ENCODE measurements around the gene PIK3R1.

PIK3R1 gene

DNA sequence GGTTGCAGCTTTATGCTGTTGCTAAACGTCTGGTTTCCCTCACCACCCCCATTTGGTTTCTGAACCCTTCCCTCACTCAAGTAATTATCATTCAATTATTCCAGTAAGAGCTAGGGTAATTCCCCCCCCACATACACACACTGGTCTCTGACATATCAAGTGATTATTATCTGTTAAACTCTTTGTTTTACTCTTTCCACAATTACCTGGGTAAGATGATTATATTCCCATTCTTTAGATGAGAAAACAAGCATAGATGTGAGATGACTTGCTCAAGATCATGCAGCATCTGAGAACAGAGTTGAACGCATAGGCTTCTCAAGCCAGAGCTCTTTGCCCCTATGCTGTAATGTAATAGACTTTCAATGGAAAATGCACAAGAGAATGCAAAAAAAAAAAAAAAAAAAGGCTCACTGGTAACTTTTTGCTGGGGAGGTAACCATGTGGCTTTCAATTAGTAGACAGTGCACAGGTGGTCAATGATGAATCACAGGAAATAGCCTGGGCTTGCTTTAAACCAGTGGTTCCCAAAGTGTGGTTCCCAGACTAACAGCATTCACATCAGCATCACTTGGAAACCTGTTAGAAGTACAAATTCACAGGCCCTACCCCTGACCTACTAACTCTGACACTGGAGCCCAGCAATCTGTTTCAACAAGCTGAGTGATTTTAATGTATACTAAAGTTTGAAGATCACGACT, 87.6 kb downstream of the PIK3R1 start:
- DNase-seq, result peak; percentile 27

DNA sequence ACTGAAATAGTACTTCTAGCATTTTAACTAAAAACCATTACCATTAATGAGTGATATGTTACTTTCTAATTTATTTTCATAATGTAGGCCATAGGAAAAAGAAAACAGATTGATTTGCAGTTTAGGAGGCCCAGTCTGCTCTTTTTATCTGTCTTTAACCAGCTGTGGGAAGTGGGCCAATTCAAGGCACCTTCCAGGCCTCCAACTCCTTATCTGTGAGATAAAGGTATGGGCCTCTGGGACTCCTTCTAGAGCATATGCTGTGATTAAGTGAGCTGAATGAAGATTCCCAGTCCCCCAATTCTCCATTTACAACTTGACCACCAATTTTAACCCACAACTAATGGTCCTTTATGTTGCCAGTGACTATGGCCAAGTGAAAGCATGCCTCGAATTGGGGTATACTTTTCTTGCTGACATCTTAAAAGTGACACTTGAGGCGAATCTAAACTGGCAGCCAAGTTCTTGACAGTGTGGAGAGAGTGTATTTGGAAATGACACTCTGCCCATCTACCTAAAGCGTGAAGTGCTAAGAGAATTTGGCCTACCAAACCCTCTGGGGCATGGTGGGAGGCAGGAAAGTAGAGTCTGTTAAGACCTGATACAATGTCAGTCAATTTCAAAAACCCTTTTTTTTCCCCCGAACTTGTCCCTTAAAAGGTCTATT, 88.3 kb downstream of the PIK3R1 start:
- DNase-seq, result no peak

DNA sequence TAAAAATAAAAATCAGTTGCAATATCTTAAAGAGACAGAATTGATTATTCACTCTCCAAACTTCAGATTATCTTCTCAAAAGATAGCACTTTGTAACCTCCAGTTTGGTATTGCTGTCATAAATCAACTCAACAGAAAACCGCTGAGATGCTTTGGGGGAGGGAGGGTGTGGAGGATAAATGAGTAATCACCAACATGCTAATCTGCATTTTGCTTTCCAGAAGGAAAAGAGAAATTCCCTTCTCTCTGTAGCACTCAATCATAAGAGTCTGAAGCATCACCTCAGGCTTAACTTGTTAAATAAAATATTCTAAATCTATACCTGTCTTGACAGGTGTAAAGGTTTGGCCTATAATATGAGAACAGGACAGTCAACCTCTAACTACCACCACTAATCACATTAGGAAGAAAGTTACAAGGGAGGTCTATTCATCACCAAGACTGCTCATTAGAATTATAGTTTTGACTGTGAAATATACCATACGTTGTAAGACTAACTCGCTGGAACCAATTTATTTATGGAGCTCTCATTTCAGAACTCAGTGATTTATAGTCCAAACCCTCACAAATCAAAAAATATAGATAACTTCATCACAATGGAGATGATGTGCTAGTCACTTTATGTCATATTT, 89.0 kb downstream of the PIK3R1 start:
- no peak for DNase-seq

DNA sequence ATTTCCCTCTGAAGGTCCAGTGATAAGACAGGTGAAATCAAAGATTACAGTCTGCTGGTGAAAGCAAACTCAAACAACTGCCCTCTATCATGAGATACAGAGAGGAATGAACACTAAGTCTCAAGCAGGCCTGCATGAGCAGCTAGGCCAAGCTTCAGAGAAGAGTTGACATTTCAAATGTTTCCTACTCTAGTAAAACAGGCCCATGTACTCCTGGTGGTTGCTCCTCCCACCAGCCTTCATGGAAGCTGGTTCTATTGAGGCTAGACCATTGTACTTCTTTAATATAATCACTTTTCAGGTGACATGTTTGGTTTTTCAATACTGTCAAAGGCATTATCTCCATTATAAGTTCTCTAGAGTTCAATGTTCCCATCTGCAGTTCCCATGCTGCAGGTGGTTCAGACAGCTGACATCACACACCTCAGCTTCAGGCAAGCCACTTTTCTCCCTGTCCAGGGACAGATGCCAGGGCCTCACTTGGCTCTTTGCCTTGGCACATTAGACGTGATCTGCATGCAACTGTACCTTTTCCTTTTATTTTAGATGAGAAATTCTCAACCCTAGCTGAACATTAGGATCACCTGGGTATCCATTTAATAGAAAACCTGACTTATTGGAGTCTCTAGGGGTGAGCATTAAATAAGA, 89.8 kb downstream of the PIK3R1 start:
- DNase-seq, result no peak

DNA sequence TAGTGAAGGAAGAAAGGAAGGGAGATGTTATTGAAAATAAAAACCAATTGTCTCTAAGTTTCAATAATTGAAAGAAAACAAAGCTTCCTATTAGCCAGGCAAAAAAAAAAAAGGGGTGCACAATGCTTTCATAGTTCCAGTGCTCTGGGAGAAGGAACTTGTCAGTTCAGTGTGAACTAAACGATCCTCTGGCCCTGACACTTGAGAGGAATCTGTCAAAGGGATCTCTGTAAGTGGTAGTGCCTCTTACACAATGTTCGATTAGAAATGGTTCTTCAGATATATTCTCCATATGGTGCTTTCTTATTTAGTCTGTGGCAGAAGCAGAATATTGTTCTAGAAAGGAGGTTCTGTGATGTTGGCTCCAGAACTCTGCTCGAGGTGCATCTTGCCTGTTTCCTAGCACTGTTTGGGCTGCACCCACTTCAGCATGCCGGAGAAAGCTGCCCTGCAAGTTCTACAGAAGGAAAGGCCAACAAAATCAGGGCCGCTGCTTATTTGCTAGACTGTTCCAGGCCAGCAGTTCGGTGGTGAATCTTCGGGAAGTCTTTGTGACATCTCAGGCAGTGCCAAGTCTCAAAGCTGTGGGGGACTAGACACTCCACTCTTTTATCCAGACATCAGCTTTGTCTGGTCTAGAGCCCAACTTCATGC, 90.9 kb downstream of the PIK3R1 start:
- DNase-seq, result no peak

DNA sequence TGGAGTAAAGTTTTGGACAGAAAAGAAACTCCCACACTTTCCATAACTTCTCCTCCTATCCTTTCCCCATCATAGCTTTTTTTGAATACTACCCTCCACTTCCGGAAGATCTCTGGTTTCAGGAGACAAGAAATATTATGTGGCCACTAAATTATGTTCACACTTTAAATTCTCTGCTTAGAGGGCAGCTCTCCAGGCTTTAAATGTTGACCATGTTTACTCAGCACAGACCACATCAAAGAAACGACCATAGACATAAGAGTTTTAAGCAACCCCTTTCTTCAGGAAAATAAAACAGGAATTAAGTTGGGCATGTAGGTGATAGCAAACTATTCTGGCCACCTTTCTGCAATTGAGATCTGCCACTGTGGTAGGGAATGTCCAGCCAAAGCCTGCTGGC, 97.8 kb downstream of the PIK3R1 start:
- DNase-seq, result no peak

DNA sequence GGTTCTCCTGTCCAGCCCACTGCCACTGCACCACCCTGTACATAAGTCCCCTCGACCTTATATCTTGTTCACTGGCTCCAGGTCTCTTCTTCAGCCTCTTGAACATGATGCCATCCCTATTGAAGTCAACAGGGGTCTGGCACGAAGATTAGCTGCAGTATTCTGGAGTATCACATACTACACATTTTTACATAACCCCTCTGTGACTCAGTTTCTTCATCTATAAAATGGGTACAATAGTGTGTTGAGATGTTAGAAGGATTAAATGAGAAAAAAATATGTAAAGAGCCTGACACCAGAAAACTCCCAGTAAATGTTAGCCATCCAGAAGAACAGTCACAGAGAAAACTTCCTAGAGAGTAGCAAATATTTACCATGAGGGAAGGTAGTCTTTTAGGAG, 98.9 kb downstream of the PIK3R1 start:
- DNase-seq, result no peak

DNA sequence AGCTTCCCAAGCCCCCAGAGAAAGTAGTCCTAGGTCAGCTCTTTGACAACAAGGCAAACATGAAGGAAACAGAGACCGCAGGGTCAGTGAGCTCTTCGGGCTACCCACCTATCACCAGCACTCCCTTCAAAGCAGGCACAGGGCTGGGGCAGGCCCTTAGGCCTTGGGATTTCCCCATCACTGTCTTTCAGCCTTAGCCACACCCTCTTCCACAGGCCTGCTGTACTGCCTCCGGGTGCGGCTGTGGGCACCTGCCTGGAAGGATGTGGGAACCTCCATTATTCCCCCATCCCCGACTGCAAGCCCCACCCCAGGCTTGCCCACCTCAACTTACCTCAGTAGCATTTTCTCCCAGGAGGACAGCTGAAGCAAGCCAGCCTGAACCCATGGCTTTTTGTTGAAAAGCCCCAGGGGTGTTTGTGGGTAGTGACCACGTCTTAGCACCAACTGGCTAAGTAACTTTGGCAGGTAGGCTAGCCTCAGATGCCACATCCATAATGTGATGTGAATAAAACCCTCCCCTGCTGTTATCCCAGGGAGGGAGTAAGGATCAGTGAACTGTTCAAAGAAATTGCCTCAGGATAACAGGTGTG, 100.2 kb downstream of the PIK3R1 start:
- DNase-seq, result peak; percentile 49

DNA sequence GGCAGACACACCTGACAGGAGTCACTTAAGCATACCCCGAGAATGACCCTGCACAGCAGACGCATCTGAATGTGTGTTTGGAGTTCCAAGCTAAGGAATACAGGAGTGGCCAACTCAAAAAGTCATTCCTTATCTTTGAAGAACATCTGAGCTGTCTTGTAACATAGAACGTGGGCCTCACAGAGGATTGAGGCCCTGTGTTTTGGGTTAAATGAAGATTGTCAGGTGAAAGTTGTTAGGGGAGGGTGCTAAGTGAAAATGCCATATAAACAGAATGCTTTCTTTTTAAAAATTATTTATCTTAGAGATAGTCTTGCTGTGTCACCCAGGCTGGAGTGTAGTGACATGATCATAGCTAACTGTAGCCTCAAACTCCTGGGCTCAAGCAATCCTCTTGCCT, 100.9 kb downstream of the PIK3R1 start:
- no peak for DNase-seq

DNA sequence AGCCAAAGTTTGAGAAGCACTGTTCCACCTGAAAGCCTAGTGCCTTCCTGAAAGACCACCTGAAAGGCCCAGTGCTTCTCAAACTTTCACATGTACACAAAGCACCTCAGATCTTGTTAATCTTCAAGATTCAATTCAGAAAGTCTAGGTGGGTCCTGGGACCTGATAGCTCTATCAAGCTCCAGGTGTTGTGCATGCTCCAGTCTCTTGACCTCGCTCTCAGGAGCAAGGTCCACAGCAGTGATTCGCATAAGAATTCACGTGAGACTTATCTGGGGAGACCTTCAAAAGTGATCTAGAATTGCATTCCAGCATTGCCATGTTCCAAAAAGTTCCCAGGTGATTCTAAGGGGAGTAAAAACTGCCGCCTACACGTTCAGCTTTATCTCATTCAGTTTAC, 102.1 kb downstream of the PIK3R1 start:
- DNase-seq, result no peak

DNA sequence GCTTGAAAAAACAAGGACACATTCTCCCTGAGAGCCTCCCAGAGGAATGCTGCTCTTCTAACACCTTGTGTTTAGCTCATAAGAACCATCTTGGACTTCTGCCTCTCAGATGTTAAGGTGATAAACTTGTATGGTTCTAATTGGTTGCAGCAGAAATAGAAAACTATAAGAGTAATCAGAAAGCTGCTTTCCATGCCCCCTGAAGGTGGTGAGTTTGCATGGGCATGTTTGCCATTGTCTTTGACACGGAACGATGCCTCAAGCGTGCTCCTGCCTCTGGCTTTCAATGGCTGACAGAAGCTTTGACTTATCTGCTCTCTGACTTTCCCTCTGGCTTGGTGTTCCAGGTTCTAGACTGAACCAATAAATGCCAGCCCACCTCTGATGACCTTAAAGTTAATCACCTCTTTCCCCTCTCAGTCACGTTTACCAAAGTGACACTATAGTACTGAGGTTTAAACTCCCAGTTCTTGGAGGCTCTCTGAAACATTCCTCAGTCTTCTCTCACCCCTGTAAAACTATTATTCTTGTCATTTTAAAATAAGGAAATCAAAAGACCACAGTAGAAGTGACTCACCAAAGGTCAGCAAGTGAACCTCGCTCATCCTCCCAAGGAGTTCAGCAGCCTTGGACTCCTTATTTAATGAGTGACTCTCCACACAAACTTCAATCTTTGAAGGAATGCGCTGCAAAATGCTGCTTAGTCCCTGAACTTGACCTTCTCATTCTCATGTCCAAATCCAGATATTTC, 103.6 kb downstream of the PIK3R1 start:
- no peak for DNase-seq

DNA sequence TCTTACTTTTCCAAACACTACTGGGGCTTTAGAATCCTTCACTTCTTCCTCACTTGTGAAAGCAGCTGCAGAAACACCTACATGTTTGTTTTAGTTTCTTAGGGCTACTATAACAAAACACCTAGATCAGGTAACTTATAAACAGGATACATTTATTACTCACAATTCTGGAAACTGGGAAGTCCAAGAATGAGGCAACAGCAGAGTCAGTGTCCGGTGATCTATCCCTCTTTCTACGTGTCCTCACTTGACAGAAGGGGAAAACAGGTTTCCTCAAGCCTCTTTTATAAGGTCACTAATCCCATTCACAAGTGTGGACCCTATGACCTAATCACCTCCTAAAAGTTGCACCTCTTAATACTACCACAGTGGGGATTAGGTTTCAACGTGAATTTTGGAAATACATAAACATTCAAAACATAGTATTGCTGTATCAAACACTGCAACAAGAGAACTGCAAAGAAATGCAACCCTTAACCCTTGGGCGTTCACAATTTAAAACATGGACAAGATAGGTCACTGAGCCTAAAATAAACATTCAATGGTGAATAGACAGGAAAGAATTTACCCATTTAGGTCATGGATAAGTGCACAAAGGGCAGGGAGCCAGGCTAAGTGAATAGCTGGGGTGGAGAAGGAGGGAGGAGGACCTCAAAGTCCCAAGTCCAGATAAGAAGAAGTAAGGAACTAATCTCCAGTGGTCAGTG, 104.3 kb downstream of the PIK3R1 start:
- no peak for DNase-seq

DNA sequence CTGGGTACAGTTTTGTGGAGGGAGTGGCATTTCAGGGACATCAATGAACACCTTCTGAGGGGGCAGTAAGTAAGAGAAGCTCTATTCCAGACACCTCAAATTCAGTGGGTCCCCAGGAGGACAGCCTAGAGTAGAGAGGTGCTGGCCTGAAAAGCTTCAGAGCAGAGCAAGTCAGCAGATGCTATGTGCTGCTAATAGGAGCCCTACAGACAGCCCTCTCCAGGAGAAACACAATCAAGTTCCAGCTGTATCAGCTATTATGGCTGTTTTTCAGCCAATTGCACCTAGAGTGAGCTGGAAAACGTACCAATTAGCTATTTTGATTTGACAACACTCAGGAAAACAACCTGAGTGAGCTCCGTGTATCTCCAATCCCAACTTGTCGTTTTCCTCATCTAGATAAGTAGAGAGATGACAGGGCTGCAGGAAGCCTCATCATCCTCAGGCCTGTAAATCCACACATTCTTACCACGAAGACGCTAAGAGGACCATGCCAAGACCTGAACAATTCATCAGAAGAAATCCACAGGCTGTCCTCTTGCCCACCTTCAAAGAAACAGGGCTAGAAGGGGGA, 104.9 kb downstream of the PIK3R1 start:
- DNase-seq, result no peak

DNA sequence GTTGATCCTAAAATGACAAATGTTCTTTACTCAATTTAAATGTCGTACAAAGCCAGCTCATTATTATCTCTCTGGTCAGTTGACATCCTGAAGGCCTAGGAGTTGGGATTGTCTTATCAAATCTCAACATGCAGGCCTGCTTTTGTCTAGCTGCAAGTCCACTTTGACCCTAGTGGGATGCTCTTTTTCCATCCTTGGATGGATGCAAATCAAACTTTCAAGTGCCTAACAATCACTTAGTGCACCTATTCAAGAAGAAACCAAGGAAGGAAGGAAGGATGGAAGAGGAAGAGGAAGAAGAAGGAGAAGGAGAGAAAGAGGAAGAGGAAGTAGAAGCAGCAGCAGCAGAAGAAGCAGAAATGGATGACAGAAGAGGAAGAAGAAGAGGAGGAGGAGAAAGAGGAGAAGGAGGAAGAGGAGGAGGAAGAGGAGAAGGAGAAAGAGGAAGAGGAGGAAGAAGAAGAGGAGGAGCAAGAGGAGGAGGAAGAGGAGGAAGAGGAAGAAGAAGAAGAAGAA, 109.6 kb downstream of the PIK3R1 start:
- DNase-seq, result no peak

DNA sequence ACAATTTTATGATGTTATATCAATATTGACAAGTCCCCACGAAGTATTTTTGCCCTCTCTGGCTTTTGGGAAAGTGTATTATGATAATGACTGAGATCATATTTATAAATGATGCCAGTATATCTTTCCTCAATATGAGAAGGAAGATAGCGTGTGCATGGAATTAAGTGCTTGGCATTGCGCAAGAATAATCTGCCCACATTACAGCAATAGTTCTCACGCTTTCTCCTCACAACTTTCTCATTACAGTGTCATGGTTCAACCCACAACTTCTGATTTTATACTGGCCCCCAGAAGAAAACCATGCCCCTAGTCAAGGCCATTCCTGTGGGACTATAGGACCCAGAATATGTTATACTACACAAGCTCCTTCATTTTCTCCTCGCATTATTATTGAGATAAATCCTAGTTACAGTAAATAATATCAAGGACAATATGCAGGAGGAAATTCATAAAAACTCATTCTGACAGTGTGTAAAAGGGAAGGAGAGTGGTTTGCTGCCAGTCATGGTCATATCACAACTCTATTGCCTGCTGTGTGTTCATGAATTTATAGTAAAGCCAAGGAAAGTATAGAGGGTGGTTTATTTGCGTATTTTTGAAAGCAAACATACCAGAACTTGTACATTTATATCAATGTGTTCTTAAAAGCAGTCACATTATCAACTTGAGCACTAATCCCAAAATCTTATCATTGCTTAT, 114.1 kb downstream of the PIK3R1 start:
- no peak for DNase-seq

DNA sequence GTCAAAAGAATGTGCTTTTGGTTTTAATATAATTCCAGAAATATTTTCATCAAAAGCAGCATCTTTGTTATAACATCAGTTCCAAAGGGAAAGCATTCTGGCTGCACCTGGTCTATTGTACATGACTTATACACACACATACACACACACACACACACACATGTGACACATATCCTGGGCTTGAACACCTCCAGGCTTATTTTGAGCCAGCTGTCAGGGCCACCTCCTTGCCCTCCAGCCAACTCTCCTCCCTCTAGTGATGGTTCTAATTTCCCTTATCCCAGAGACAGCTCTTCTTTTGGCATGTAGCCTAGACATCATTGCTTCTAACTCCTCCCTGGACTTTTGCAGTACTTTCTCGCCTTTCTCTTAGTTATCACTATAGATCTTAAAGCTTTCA, 115.0 kb downstream of the PIK3R1 start:
- no peak for DNase-seq

DNA sequence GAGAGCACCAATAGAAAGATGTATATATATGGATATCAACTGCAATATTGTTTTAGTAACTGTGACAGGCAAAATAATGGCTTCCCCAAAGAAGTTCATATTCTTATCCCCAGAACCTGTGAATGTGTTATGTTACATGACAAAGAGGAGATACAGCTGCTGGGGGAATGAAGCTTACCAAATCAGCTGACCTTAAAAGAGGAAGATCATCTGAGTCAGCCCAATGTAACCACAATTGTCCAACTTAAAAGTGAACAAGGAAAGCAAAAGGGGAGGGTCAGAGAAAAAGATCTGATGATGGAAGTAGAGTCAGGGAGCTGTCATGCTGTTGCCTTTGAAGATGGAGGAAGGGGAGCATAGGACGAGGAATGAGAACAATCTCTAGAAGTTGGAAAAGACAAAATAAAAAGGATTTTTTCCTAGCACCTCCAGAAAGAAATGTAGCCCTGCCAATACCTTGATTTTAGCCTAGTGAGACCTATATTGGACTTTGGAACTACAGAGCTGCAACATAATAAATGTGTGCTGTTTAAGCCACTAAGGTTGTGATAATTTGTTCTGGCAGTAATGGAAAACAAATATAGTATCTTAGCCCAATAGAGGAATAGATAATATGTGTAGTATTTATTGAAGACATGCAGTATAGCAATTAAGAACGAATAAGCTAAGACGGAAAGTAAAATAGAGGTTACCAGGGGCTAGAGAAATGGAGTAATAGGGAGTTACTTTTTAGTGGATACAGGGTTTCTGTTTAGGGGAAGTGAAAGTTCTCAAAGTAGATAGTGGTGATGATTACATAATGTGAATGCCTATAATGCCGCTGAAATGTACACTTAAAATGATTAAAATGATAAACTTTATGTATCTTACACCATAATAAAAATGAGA, 115.9 kb downstream of the PIK3R1 start:
- DNase-seq, result no peak

DNA sequence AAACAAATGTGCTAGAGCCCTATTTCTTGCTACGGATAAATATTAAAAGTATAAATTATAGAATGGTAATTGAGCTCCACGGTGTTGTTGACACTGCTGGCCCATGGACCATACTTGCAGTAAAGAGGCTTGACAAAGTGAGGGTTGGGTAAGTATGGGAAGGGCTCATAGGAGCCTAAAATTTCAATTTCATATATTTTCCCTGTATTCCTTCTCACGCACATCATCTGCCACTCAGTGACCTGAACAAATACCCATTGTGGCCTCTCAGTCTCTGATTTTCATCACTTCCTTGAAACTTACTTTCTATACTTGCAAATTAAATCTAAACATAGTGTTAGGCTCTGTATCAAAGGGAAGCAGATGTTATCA, 116.5 kb downstream of the PIK3R1 start:
- no peak for DNase-seq

DNA sequence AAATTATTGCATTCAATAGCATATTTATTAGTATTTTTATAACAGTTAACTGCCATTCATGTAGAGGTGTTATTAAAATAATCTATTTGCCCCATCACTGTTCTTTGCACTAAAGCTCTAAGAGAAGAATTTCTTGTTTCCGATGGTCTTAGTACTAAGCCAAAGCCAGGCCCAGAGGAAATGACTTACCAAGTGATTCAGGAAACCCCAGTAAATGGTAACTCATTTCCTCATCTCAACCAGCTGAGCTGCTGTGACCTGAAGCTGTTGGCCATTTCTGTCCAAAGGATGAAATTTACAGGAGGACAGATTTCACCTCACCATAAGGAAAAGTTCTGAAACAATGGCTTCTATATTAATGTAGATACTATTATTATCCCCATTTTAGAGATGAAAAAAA, 117.0 kb downstream of the PIK3R1 start:
- no peak for DNase-seq
